IMR-90 (cell line): Measurements from ENCODE around the gene GBE1. TPM values are rescaled to one million over a fixed set of nuclear protein-coding genes. Genes with fewer than 3 reads are reported as not detected.

ENCODE experiments used
- ATAC-seq: fragments of 200-7000 bp; cut with Tn5 transposase; 2 replicates; pipeline ENCODE4 v1.9.1; 2020; ENCODE audit warnings: low read depth, mild to moderate bottlenecking, moderate library complexity
- BruUV-seq: library from RNA; stranded (reverse); fragments of 400-500 nt; replicated peaks from 2 replicates; lab custom pipeline; 2021; lab: Mats Ljungman, UMichigan
- CTCF ChIA-PET: fragments of 300-600 bp; formaldehyde crosslinking; extraction: SDS; loops from one replicate; lab custom pipeline; 2021; ENCODE audit warnings: antibody characterized with exemption; lab: Yijun Ruan, JAX
- POLR2A ChIA-PET: fragments of 300-600 bp; sonication (Branson Sonifier 250); formaldehyde crosslinking; loops from one replicate; lab custom pipeline; 2022; ENCODE audit warnings: antibody characterized with exemption; ENCODE audit not compliant: unreplicated experiment; lab: Charles Lee
- DNase-seq: peaks from one replicate; pipeline ENCODE4 v3.0.0; 2013
- H2AFZ ChIP-seq: replicated peaks from 2 replicates; pipeline ENCODE3; 2013; ENCODE audit warnings: low read length, mild to moderate bottlenecking; ENCODE audit not compliant: poor library complexity
- H2AK5ac ChIP-seq: 2 replicates; pipeline ENCODE4 v1.6.1; 2013; ENCODE audit warnings: low read depth, low read length, inconsistent platforms
- H2AK9ac ChIP-seq: replicated peaks from 2 replicates; pipeline ENCODE3; 2013; ENCODE audit warnings: mild to moderate bottlenecking, low read depth, low read length, moderate library complexity; ENCODE audit not compliant: poor library complexity
- H2BK120ac ChIP-seq: 2 replicates; pipeline ENCODE4 v1.6.1; 2013; ENCODE audit warnings: low read depth, low read length, inconsistent platforms
- H2BK15ac ChIP-seq: 3 replicates; pipeline ENCODE4 v1.6.1; 2013; ENCODE audit warnings: low read depth, low read length, inconsistent platforms
- H2BK20ac ChIP-seq: 2 replicates; pipeline ENCODE4 v1.6.1; 2013; ENCODE audit warnings: low read depth, mild to moderate bottlenecking, inconsistent platforms, low read length, moderate library complexity
- H2BK5ac ChIP-seq: 2 replicates; pipeline ENCODE4 v1.6.1; 2013; ENCODE audit warnings: mild to moderate bottlenecking, low read depth, low read length, inconsistent platforms; ENCODE audit not compliant: poor library complexity, severe bottlenecking
- H3K14ac ChIP-seq: replicated peaks from 2 replicates; pipeline ENCODE4 v1.6.1; 2013; ENCODE audit warnings: low read depth, low read length, inconsistent platforms
- H3K18ac ChIP-seq: 2 replicates; pipeline ENCODE4 v1.6.1; 2013; ENCODE audit warnings: low read depth, low read length, control low read depth
- H3K23ac ChIP-seq: 2 replicates; pipeline ENCODE4 v1.6.1; 2013; ENCODE audit warnings: low read depth, low read length, inconsistent platforms
- H3K27ac ChIP-seq: 2 replicates; pipeline ENCODE4 v1.5.1; 2013; ENCODE audit warnings: mild to moderate bottlenecking, control low read depth, low read length; ENCODE audit not compliant: insufficient read depth
- H3K27me3 ChIP-seq: 2 replicates; pipeline ENCODE4 v1.6.1; 2013; ENCODE audit warnings: low read length; ENCODE audit not compliant: control insufficient read depth, insufficient read depth
- H3K36me3 ChIP-seq: 2 replicates; pipeline ENCODE4 v1.6.1; 2013; ENCODE audit warnings: low read length, mixed read lengths; ENCODE audit not compliant: control insufficient read depth, insufficient read depth
- H3K4ac ChIP-seq: 2 replicates; pipeline ENCODE4 v1.6.1; 2013; ENCODE audit warnings: low read depth, low read length, inconsistent platforms
- H3K4me1 ChIP-seq: 2 replicates; pipeline ENCODE4 v1.6.1; 2013; ENCODE audit warnings: low read length, mixed read lengths; ENCODE audit not compliant: control insufficient read depth, insufficient read depth
- H3K4me2 ChIP-seq: 2 replicates; pipeline ENCODE4 v1.6.1; 2013; ENCODE audit warnings: low read depth, mild to moderate bottlenecking, control low read depth, low read length, moderate library complexity
- H3K4me3 ChIP-seq: 2 replicates; pipeline ENCODE4 v1.5.1; 2013; ENCODE audit warnings: low read depth, mild to moderate bottlenecking, control low read depth, low read length, moderate library complexity; ENCODE audit not compliant: insufficient read depth
- H3K56ac ChIP-seq: 2 replicates; pipeline ENCODE4 v1.6.1; 2013; ENCODE audit warnings: low read length, inconsistent platforms; ENCODE audit not compliant: insufficient read depth; ENCODE audit errors: extremely low read depth
- H3K79me1 ChIP-seq, 2 experiments: 2 replicates each; pipeline ENCODE4 v1.6.1; 2013; ENCODE audit warnings: low read length in 2 of 2, inconsistent platforms in 1 of 2, low read depth in 1 of 2
- H3K9ac ChIP-seq: 2 replicates; pipeline ENCODE4 v1.6.1; 2013; ENCODE audit warnings: low read depth, low read length, control low read depth
- H3K9me1 ChIP-seq: 2 replicates; pipeline ENCODE4 v1.6.1; 2013; ENCODE audit warnings: low read length, inconsistent platforms; ENCODE audit not compliant: insufficient read depth
- H3K9me3 ChIP-seq: 2 replicates; pipeline ENCODE4 v1.6.1; 2013; ENCODE audit warnings: low read length; ENCODE audit not compliant: control insufficient read depth, insufficient read depth
- H4K20me1 ChIP-seq: 2 replicates; pipeline ENCODE4 v1.6.1; 2013; ENCODE audit warnings: low read length, inconsistent platforms; ENCODE audit not compliant: insufficient read depth
- H4K5ac ChIP-seq: 2 replicates; pipeline ENCODE4 v1.6.1; 2013; ENCODE audit warnings: mild to moderate bottlenecking, low read depth, low read length, control low read depth
- H4K8ac ChIP-seq, 2 experiments: 2 replicates each; pipeline ENCODE4 v1.6.1; 2013; ENCODE audit warnings: low read depth in 2 of 2, low read length in 2 of 2, control low read depth in 1 of 2, inconsistent platforms in 1 of 2
- H4K91ac ChIP-seq: 2 replicates; pipeline ENCODE4 v1.6.1; 2013; ENCODE audit warnings: low read depth, low read length, inconsistent platforms; ENCODE audit not compliant: insufficient read depth
- CTCF ChIP-seq: conservative IDR thresholded peaks from 2 replicates; pipeline ENCODE4 v1.5.1; 2012; ENCODE audit warnings: mild to moderate bottlenecking, low read depth, low read length, improper control_type of control experiment
- NFE2L2 ChIP-seq: fragments of 150-350 bp; IDR thresholded peaks from 2 replicates; pipeline ENCODE4 v1.6.1; 2016; ENCODE audit warnings: low read depth, mild to moderate bottlenecking, low read length
- RAD21 ChIP-seq: IDR thresholded peaks from 2 replicates; pipeline ENCODE4 v1.6.1; 2012; ENCODE audit warnings: low read length, improper control_type of control experiment
- USF2 ChIP-seq: fragments of 150-350 bp; IDR thresholded peaks from 2 replicates; pipeline ENCODE4 v1.6.1; 2017; ENCODE audit warnings: mild to moderate bottlenecking, antibody characterized with exemption, low read length, low read depth
- WGBS, 2 experiments: methylation state at CpG; one replicate each; pipeline versions ENCODE4 v1.1.5 to v1.1.7; 2013; ENCODE audit warnings: missing lambda C conversion rate in 2 of 2; ENCODE audit not compliant: insufficient read length in 1 of 2; ENCODE audit errors: extremely low coverage in 2 of 2; 5-methylcytosine and 5-hydroxymethylcytosine counted together
- dilution Hi-C: fragments of 300-500 bp; cut with HindIII; formaldehyde crosslinking; loops from one replicate; pipeline ENCODE4 v1.14.3; 2018; ENCODE audit warnings: low sequenced_read_pairs; ENCODE audit not compliant: unreplicated experiment
- in situ Hi-C: fragments of 300-500 bp; cut with MboI; formaldehyde crosslinking; loops from 3 replicates; pipeline ENCODE4 v1.14.3; 2019; ENCODE audit warnings: low sequenced_read_pairs, inconsistent platforms, mixed read lengths
- intact Hi-C: fragments of 100-400 bp; cut with micrococcal nuclease; formaldehyde crosslinking; loops from 2 replicates; pipeline ENCODE4 v1.10.0; 2022
- polyA plus RNA-seq, 3 experiments: library from polyadenylated mRNA; depleted of rRNA; stranded (reverse); fragments of >200 nt; gene quantifications; 2 replicates each; pipeline ENCODE4 v1.2.3, GENCODE V29; 2012; ENCODE audit warnings: low replicate concordance in 1 of 3
- total RNA-seq: library from RNA; depleted of rRNA; stranded (reverse); fragments of >200 nt; gene quantifications from 2 replicates; pipeline ENCODE4 v1.2.3, GENCODE V29; 2012
- TF ChIP-seq, protein P1 (sequence below): fragments of 150-350 bp; IDR thresholded peaks from 2 replicates; pipeline ENCODE4 v1.6.1; 2016; ENCODE audit warnings: low read depth, mild to moderate bottlenecking, low read length, moderate library complexity, borderline replicate concordance

GBE1 gene
- total and polyA plus RNA-seq, 2 of the 4 experiments (the other 2 are of a cell fraction) = 36.7 to 90.3 TPM

GRCh38 chr3:81490541-81491288 is 270.7 kb downstream of the GBE1 start (continued):
- TF ChIP-seq NFE2L2 = no peak
- peak; percentile 62 for TF ChIP-seq RAD21

GRCh38 chr3:81485444-81485865 is 276.0 kb downstream of the GBE1 start:
- Histone ChIP-seq H3K14ac (no peak overlapping the region), H4K5ac (no peak overlapping the region), H3K79me1 (peaks cover 0 to 3% of the 10 kb centered on the region in 2 experiments; a peak in 1 of 4 replicates), H3K23ac (no peak overlapping the region), H3K4ac (no peak overlapping the region), H4K8ac (peak overlapping the region in 1 of 2 experiments; percentile 49; a peak in 1 of 4 replicates), H3K56ac (no peak overlapping the region), H3K9me1 (no peaks in the 10 kb centered on the region), H3K27ac (no peak overlapping the region), H2BK120ac (no peak overlapping the region), H4K20me1 (no peaks in the 10 kb centered on the region; the same call in 1 of the 2 replicates), H3K27me3 (no peaks in the 10 kb centered on the region), H3K18ac (no peak overlapping the region), H2AFZ (peak overlapping the region; percentile 9), H4K91ac (no peak overlapping the region), H2AK5ac (no peak overlapping the region), H2AK9ac (no peak overlapping the region), H2BK5ac (no peak overlapping the region), H3K9me3 (no peaks in the 10 kb centered on the region), H2BK15ac (no peak overlapping the region), H3K9ac (no peak overlapping the region), H3K36me3 (no peaks in the 10 kb centered on the region), H3K4me3 (no peak overlapping the region), H2BK20ac (no peak overlapping the region), H3K4me1 (0 out of 2 replicates have a peak, but pooled peaks cover 1% of the 10 kb centered on the region), H3K4me2 (peak overlapping the region; percentile 48; the same call in 1 of the 2 replicates)
- ChIA-PET CTCF (interaction anchor here (1.0 to 1.4 kb wide), 3 partner anchors 9 to 16 kb away, joined by 3 to 4 read pairs (median 3); no protein-coding TSS in a partner anchor), POLR2A (no interaction called here)
- no peak for TF ChIP-seq USF2
- TF ChIP-seq CTCF = no peak
- TF ChIP-seq, protein P1, sequence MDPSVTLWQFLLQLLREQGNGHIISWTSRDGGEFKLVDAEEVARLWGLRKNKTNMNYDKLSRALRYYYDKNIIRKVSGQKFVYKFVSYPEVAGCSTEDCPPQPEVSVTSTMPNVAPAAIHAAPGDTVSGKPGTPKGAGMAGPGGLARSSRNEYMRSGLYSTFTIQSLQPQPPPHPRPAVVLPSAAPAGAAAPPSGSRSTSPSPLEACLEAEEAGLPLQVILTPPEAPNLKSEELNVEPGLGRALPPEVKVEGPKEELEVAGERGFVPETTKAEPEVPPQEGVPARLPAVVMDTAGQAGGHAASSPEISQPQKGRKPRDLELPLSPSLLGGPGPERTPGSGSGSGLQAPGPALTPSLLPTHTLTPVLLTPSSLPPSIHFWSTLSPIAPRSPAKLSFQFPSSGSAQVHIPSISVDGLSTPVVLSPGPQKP = no peak
- no TSS peak for BruUV-seq
- ATAC-seq (peak; percentile 98), DNase-seq (peak; percentile 78)
- intact Hi-C loops = no loop called here
- 0% methylated on average over 1 of the region's 5 CpGs; no CpG with 5 or more reads in 1 of the 2 experiments for WGBS, 2 experiments
- dilution Hi-C loops = no loop called here
- in situ Hi-C loops = no loop called here
